DMS53 (cell line): ENCODE measurements around the gene TAF4.
"Not testable (repeated sequence)": the region's sequence is repeated elsewhere in the genome, so short reads cannot be mapped to it uniquely, and the experiment has no call there.

Experiments
- DNase-seq: peaks from one replicate; lab custom pipeline; 2025; lab: John Stamatoyannopoulos, UW

Gene TAF4

DNA sequence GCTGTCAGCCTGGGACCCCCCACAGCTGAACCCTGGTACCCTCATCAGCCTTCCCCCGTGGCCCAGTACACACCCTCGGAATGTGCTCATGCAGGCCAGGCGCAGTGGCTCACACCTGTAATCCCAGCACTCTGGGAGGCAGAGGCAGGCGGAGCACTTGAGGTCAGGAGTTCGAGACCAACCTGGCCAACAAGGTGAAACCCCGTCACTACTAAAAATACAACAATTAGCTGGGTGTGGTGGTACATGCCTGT is 9.9 kb downstream of the TAF4 start:
- not testable (repeated sequence) for DNase-seq

- DNase-seq, result no peak
Observed at GRCh38 chr20:62055106-62055861, 10.4 kb downstream of the TAF4 start.

- no peak for DNase-seq
Observed at GRCh38 chr20:62054451-62054953, 11.2 kb downstream of the TAF4 start.

DNA sequence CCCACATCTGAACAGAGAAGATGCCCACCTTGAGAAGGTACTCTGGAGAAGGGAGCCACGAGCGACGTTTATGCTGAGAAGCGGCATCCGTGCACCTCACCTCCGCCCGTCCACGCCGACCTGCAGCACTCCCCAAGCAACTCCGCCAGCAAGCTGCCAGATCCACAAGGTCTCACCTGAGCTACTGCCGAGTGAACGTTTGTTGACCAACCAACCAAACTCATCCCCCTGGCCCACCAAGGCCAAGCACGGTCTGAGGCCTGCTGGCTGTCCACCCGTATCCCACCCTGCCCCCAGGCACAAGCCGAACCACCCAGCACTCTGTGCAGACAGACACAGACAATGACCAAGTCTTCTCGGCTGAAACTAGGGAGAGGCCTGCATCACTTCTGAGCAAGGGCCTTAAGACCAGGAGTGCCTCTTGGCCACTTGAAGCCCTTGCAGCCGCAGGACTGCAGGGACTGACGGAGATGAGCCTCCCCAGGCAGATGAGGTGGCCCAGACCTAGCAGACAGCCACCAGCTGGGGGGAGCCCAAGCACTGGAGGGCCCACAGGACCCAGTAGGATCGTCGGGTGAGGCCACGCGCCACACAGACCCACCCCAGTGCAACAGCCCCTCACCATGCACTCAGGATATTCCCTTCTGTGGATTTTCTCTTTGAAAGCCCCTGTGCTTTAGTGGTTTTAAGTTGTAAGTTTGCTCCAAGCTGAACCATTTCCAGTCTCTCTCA is 12.1 kb downstream of the TAF4 start:
- no peak for DNase-seq

DNA sequence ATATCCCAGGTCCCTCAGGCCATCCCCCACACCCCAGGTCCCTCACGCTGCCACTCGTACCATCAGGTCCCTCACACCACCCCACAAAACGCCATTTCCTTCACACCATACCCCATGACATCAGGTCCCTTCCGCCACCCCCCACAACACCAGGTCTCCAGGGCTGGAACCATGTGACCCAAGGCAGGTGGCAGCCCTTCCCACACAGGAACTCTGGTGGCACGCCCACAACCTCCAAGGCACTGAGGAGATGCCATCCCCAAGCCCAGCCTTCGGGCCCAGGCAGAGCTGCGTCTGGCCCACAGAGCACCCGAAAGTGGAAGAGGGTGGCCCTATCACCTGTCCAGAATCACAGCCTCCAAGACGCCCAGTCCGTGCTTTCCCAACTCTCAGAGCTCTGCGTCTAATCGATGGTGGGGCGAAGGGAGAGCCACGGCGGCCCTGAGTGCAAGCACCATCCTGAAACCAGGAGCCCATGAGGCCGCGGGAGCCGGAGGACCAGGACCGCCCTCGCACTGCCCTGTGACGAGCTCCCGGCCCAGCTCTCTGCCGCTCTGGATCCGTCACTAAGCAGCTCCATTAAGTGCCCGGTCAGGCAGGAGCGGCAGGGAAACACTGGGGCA is 12.7 kb downstream of the TAF4 start:
- DNase-seq, result no peak

DNA sequence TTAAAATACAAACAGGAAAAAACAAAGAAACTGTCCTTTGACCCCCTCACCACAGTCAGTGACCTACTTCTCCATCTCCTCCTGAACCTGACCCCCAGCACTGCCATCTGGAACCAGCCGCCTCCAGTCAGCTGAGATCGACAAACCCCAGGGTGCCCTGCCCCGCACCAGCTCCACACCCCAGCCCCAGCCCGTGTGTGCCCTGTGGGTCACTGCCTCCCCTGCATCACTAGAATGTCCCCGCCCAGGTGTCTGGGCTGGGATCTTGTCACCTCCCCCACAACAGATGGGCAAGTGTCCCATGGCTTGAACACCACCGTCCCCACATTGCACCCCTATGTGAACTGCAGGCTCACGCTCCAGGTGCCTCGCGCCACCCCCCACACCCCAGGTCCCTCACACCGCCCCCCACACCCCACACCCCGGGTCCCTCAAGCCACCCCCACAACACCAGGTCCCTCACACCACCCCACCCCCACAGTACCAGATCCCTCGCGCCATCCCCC is 13.3 kb downstream of the TAF4 start:
- DNase-seq, result no peak

GRCh38 chr20:62051546-62052255 is 14.0 kb downstream of the TAF4 start:
- no peak for DNase-seq

DNA sequence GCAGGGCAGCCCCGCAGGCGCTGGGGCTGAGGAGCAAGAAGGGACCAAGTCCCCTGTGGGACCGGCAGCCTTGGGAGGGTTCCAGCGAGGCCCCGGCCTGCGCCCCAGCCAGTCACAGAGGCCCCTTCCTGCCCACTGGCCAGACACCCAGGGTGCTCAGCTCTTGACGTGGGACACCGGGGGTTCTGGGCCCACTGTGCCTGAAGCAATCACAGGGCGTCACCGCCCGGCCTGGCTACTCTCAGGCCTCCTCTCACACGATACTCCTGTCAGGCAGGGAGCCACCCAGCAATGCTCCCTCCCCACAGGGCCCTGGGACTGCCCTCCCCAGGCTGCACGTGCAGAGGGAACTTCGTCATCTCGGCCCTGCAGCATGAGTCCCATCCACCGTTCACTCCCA is 14.5 kb downstream of the TAF4 start:
- DNase-seq, result no peak

- DNase-seq, result no peak
Observed at GRCh38 chr20:62050166-62051120, 15.2 kb downstream of the TAF4 start.

- DNase-seq, result no peak
Observed at GRCh38 chr20:62049342-62050165, 16.1 kb downstream of the TAF4 start.

DNA sequence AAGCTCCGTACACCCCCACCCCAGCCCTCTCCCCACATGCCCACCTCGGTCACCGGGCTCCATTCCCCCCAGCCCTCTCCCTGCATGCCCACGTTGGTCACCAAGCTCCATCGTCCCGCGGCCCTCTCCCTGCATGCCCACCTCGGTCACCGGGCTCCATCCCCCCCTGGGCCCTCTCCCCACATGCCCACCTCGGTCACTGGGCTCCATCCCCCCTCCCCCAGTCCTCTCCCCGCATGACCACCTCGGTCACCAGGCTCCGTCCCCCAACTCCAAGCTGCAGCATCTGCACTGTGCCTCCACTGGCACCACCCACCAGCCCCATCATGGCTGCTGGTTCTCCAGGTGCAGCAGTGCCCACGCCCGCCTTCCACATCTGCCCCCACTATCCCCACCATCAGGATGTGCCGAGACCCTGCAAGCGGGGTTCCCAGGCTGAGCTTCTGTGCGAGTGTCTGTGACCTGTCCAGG is 16.8 kb downstream of the TAF4 start:
- no peak for DNase-seq

GRCh38 chr20:62048346-62048761 is 17.3 kb downstream of the TAF4 start:
- DNase-seq, result no peak

DNA sequence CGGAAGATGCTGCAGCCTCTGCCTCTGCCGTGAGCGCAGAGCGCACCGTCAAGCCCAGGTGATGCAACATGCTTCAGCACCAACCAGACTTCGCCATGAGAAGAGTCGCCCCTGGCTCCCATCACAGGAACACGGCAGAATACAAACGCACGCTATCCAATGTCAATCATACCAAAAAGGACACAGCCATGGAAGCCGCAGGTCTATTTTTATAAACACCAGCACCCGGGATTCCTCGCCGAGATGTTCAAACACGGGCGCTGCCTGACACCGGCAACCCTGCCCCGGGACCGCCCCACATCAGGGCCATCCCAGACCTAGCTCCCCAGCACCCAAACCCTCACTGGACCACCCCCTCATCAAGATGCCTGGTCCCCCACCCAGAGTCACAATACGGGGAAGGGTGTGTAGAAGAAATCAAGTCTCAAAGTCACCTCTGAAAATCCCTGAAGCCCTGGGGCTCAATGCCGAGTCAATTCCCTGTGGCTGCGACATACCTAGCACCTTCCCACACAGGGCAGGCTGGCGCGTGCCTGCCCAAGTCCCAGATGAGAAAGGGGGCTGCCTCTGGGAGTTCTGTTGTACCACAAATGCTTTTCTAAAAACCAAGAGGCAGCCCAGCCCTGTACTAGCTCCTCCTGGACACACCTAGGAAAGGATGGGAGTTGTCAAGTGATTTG is 17.9 kb downstream of the TAF4 start:
- no peak for DNase-seq

GRCh38 chr20:62046431-62046830 is 19.2 kb downstream of the TAF4 start:
- no peak for DNase-seq

DNA sequence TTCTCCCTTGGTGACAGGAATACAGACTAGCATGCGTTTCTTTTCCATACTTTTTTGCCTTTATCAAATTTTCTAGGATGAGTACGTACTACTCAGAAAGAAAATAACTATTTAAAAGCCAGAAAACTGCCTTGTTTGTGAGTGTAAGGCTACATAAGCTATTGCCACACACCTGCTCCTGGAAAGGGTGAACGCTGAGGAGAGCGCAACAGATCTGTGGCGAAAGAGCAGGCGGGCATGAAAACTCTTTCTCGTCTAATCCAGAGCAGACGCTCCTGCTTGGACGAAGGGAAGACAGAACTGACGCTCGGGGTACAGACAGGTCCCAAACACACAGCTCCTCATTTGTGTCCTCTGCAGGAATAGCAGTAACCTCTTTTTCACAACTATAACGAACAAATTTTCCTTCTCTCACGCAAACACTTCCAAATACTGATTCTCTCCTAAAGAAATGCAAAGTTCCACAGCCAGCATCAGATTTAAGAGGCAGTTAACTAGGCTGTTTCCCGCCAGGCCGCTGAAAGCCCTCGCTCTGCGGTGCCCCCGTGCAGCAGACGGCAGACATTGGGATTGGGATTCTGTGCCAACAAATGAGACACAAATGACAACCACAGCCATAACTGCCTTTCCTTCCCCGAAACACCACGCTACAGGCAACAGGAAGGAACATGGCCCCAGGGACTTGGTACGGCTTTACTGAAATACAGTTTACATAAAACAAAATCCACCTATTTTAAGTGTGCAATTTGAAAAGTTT is 20.0 kb downstream of the TAF4 start:
- no peak for DNase-seq

DNA sequence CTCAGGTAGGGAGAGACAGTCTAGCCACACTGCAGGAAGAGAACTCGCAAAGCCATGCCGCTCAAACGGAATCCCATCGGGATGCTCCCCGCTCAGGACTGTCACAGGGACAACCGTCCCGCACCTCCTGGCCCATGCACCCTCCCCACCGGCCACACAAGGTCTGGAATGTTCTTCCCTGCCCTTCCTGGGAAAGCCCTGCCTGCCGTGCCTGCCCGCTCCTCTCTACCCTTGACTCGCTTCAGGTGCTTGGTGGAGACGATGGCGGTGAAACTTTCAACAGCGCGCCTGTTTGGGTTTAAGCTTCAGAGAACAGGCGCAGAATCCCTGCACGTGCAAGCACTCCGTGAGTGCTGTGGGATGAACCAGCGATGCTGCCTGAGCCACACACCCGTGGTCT is 20.6 kb downstream of the TAF4 start:
- DNase-seq, result no peak

DNA sequence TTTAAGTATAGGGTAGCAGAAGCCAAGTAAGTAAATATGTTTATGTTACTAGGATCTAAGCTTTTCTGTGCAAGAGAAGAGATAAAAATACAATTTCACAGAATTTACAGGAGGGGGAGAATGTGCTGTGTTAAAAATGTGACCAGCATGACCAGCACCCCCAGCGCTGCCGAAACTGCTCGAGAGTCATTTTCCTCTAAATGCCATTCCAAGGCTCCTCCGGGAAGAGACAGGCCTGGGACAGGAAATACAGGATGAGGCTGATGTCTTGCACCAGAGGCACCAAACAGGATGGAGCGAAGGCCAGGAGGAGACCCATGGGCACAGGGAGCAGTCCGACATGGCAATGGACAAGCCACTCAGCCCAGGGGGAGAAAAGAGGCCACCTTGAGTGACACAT is 21.1 kb downstream of the TAF4 start:
- DNase-seq, result no peak

DNA sequence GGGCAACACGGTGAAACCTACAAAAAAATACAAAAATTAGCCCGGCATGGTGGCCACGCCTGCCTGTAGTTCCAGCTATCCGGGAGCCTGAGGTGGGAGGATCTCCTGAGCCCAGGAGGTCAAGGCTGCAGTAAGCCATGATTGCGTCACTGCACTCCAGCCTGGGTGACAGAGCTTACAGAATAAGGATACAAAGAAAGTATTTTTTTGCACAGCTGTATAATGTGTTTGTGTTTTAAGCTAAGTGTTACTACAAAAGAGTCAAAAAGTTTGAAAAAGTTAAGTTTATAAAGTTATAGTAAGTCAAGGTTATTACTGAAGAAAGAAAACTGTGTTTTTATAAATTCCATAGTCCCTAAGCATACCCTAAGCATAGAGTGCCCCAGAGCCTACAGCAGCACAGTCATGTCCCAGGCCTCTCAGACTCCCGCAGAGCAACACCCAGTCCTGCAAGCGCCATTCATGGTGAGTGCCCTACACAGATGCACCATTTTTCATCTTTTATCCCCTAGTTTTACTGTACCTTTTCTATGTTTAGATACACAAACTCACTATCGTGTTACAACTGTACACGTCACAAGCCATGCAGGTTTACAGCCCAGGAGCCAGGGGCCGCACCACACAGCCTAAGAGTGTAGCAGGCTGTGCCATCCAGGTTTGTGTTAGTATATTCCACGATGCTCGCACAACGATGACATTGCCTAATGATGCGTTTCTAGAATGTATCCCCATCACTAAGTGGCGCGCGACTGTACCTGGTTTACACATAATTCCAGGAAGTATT is 22.4 kb downstream of the TAF4 start:
- DNase-seq, result no peak
